HUES64 (cell line): ENCODE data around the gene CLCN3. TPM values are rescaled to one million over a fixed set of nuclear protein-coding genes. Genes with fewer than 3 reads are reported as not detected.
A peak's percentile ranks its signal among the peaks of the same experiment; 100 is the strongest.
"Not testable (repeated sequence)": the region's sequence is repeated elsewhere in the genome, so short reads cannot be mapped to it uniquely, and the experiment has no call there.

Experiments used
- H3K27ac ChIP-seq: 2 replicates; pipeline ENCODE4 v1.7.0; 2013; ENCODE audit warnings: low read depth, low read length, inconsistent platforms
- H3K27me3 ChIP-seq: 2 replicates; pipeline ENCODE4 v1.6.1; 2013; ENCODE audit warnings: mild to moderate bottlenecking, low read length; ENCODE audit not compliant: insufficient read depth
- H3K36me3 ChIP-seq: 2 replicates; pipeline ENCODE4 v1.6.1; 2013; ENCODE audit warnings: mild to moderate bottlenecking, low read length; ENCODE audit not compliant: insufficient read depth
- H3K4me1 ChIP-seq: 2 replicates; pipeline ENCODE4 v1.6.1; 2013; ENCODE audit warnings: mild to moderate bottlenecking, low read length, moderate library complexity; ENCODE audit not compliant: insufficient read depth
- H3K4me3 ChIP-seq: 2 replicates; pipeline ENCODE4 v1.5.1; 2013; ENCODE audit warnings: mild to moderate bottlenecking, low read length, moderate library complexity
- H3K9ac ChIP-seq: 2 replicates; pipeline ENCODE4 v1.6.1; 2013; ENCODE audit warnings: mild to moderate bottlenecking, low read depth, low read length
- H3K9me3 ChIP-seq: 2 replicates; pipeline ENCODE4 v1.6.1; 2013; ENCODE audit warnings: low read depth, low read length; ENCODE audit not compliant: insufficient read depth
- WGBS: fragments of 150-250, 120-280 bp; methylation state at CpG from one replicate; pipeline ENCODE4 v1.1.7; 2013; ENCODE audit warnings: missing lambda C conversion rate; 5-methylcytosine and 5-hydroxymethylcytosine counted together
- polyA plus RNA-seq, 2 experiments: library from polyadenylated mRNA; stranded (reverse); fragments of 50-300 nt; gene quantifications; one replicate each; pipeline ENCODE4 v1.2.3, GENCODE V29; 2013

Gene CLCN3
- polyA plus RNA-seq (2013, experiment 1 of 2): 16.5 TPM
- 19.8 TPM for polyA plus RNA-seq (2013, experiment 2 of 2)

- Histone ChIP-seq H3K4me1 (peaks cover 15% of the 10 kb centered on the region), H3K36me3 (no peaks in the 10 kb centered on the region), H3K4me3 (peak within 1 kb of the TSS; percentile 87), H3K27me3 (no peaks in the 10 kb centered on the region), H3K9ac (peak within 1 kb of the TSS; percentile 91), H3K9me3 (no peaks in the 10 kb centered on the region), H3K27ac (peak within 1 kb of the TSS; percentile 82)
- whole genome bisulfite sequencing: under 1% methylated on average over 67 of the region's 67 CpGs
Measured at GRCh38 chr4:169619958-169620879, at the start of gene CLCN3. Gene CLCN3 (plus strand): TSS chr4:169620578. CDS start chr4:169635929, 15,351 bp downstream.

- H3K27ac ChIP-seq, H3K4me3 ChIP-seq, H3K9ac ChIP-seq, H3K27me3 ChIP-seq, H3K36me3 ChIP-seq, H3K9me3 ChIP-seq, H3K4me1 ChIP-seq: not testable (repeated sequence)
- no CpG with 5 or more reads among the region's 3 CpGs for WGBS
Measured at GRCh38 chr4:169571012-169571411, 49.4 kb upstream of the CLCN3 start.

- Histone ChIP-seq H3K36me3 (peaks cover 10% of the 10 kb centered on the region), H3K27ac (no peak overlapping the region), H3K9ac (no peak overlapping the region), H3K4me3 (no peak overlapping the region), H3K4me1 (no peaks in the 10 kb centered on the region), H3K9me3 (no peaks in the 10 kb centered on the region), H3K27me3 (no peaks in the 10 kb centered on the region)
- 94% methylated on average over 4 of the region's 4 CpGs for WGBS
Measured at GRCh38 chr4:169571435-169571834, 48.9 kb upstream of the CLCN3 start.

- Histone ChIP-seq H3K9ac (no peak overlapping the region), H3K27me3 (no peaks in the 10 kb centered on the region), H3K36me3 (peaks cover 21% of the 10 kb centered on the region), H3K4me3 (no peak overlapping the region), H3K4me1 (no peaks in the 10 kb centered on the region), H3K9me3 (no peaks in the 10 kb centered on the region), H3K27ac (no peak overlapping the region)
- WGBS: 92% methylated on average over 1 of the region's 1 CpG
Measured at GRCh38 chr4:169573889-169574288, 46.5 kb upstream of the CLCN3 start.

GRCh38 chr4:169582203-169582602 lies 38.2 kb upstream of the CLCN3 start:
- no peaks in the 10 kb centered on the region for H3K9me3 ChIP-seq
- no peaks in the 10 kb centered on the region for H3K4me1 ChIP-seq
- H3K27ac ChIP-seq: no peak overlapping the region
- no peak overlapping the region for H3K4me3 ChIP-seq
- no peak overlapping the region for H3K9ac ChIP-seq
- 96% methylated on average over 2 of the region's 2 CpGs for WGBS
- peaks cover 35% of the 10 kb centered on the region for H3K36me3 ChIP-seq
- H3K27me3 ChIP-seq: no peaks in the 10 kb centered on the region

GRCh38 chr4:169582706-169583105 lies 37.7 kb upstream of the CLCN3 start:
- no peak overlapping the region for H3K27ac ChIP-seq
- peaks cover 35% of the 10 kb centered on the region for H3K36me3 ChIP-seq
- WGBS: 100% methylated on average over 1 of the region's 3 CpGs
- no peaks in the 10 kb centered on the region for H3K4me1 ChIP-seq
- no peaks in the 10 kb centered on the region for H3K9me3 ChIP-seq
- H3K27me3 ChIP-seq: no peaks in the 10 kb centered on the region
- no peak overlapping the region for H3K9ac ChIP-seq
- H3K4me3 ChIP-seq: no peak overlapping the region

GRCh38 chr4:169583563-169583962 lies 36.8 kb upstream of the CLCN3 start:
- Histone ChIP-seq H3K27ac (no peak overlapping the region), H3K9me3 (no peaks in the 10 kb centered on the region), H3K9ac (no peak overlapping the region), H3K36me3 (peaks cover 42% of the 10 kb centered on the region), H3K27me3 (no peaks in the 10 kb centered on the region), H3K4me1 (no peaks in the 10 kb centered on the region), H3K4me3 (no peak overlapping the region)
- WGBS: 77% methylated on average over 2 of the region's 2 CpGs

GRCh38 chr4:169593050-169593560 lies 27.3 kb upstream of the CLCN3 start:
- Histone ChIP-seq H3K9ac (no peak overlapping the region), H3K36me3 (peaks cover 25% of the 10 kb centered on the region), H3K27ac (no peak overlapping the region), H3K9me3 (no peaks in the 10 kb centered on the region), H3K4me1 (no peaks in the 10 kb centered on the region), H3K27me3 (no peaks in the 10 kb centered on the region), H3K4me3 (no peak overlapping the region)
- 95% methylated on average over 1 of the region's 1 CpG for WGBS

- H3K27me3 ChIP-seq: no peaks in the 10 kb centered on the region
- peaks cover 18% of the 10 kb centered on the region for H3K36me3 ChIP-seq
- no peak overlapping the region for H3K4me3 ChIP-seq
- no peak overlapping the region for H3K9ac ChIP-seq
- no peak overlapping the region for H3K27ac ChIP-seq
- no peaks in the 10 kb centered on the region for H3K4me1 ChIP-seq
- no peaks in the 10 kb centered on the region for H3K9me3 ChIP-seq
Measured at GRCh38 chr4:169594560-169595195, 25.7 kb upstream of the CLCN3 start.

GRCh38 chr4:169601016-169601771 lies 19.2 kb upstream of the CLCN3 start:
- peaks cover 2% of the 10 kb centered on the region; the same call in 1 of the 2 replicates for H3K4me1 ChIP-seq
- H3K4me3 ChIP-seq: no peak overlapping the region
- no peaks in the 10 kb centered on the region for H3K9me3 ChIP-seq
- no peak overlapping the region for H3K9ac ChIP-seq
- H3K27ac ChIP-seq: no peak overlapping the region
- no peaks in the 10 kb centered on the region for H3K27me3 ChIP-seq
- H3K36me3 ChIP-seq: peaks cover 31% of the 10 kb centered on the region

- Histone ChIP-seq H3K36me3 (peaks cover 24% of the 10 kb centered on the region), H3K9ac (no peak overlapping the region), H3K27ac (no peak overlapping the region), H3K27me3 (no peaks in the 10 kb centered on the region), H3K9me3 (no peaks in the 10 kb centered on the region), H3K4me3 (no peak overlapping the region), H3K4me1 (peaks cover 2% of the 10 kb centered on the region; the same call in 1 of the 2 replicates)
- WGBS: 100% methylated on average over 1 of the region's 2 CpGs
Measured at GRCh38 chr4:169603312-169603711, 17.1 kb upstream of the CLCN3 start.
